ENCODE measurements around the gene ARFRP1.

- TF ChIP-seq, protein P1, sequence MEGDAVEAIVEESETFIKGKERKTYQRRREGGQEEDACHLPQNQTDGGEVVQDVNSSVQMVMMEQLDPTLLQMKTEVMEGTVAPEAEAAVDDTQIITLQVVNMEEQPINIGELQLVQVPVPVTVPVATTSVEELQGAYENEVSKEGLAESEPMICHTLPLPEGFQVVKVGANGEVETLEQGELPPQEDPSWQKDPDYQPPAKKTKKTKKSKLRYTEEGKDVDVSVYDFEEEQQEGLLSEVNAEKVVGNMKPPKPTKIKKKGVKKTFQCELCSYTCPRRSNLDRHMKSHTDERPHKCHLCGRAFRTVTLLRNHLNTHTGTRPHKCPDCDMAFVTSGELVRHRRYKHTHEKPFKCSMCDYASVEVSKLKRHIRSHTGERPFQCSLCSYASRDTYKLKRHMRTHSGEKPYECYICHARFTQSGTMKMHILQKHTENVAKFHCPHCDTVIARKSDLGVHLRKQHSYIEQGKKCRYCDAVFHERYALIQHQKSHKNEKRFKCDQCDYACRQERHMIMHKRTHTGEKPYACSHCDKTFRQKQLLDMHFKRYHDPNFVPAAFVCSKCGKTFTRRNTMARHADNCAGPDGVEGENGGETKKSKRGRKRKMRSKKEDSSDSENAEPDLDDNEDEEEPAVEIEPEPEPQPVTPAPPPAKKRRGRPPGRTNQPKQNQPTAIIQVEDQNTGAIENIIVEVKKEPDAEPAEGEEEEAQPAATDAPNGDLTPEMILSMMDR (IDR thresholded peaks at IDR 0.05), result no peak
- TF ChIP-seq EZH2 (IDR thresholded peaks at IDR 0.05; ENCODE audit: borderline replicate concordance, insufficient read depth, low read depth, low read length, poor library complexity, severe bottlenecking), result no peak
Observed at GRCh38 chr20:63679799-63680305, 27.9 kb downstream of the ARFRP1 start.
